DMS114 treated with DMSO at 0.1 percent for 48 hours (cell line): Measurements from ENCODE around the gene AARS2.
"Not testable (repeated sequence)": the region's sequence is repeated elsewhere in the genome, so short reads cannot be mapped to it uniquely, and the experiment has no call there.

Experiments
- DNase-seq: peaks from one replicate; lab custom pipeline; 2025; ENCODE audit not compliant: unreplicated experiment; lab: John Stamatoyannopoulos, UW

AARS2 gene

DNA sequence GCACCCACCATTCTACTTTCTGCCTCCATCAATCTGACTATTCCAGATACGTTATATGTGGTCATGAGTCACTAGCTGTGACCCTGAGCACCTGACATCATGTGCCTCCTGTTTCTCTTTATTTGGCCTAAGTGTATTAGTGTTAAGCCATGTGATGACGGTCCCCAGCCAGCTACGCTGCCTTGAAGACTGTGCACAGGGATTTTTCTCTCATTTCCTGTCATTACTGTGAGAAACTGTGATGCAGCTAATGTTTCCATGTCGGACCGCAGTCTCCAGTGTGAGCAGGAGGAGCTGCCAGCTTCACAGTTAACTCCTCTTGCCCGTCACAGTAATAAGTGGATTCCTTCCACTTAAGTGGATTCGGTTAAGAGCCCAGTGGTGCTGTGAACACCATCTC is 19.4 kb upstream of the AARS2 start:
- no peak for DNase-seq

- DNase-seq = no peak
Observed at GRCh38 chr6:44329858-44330257, 16.7 kb upstream of the AARS2 start.

- DNase-seq = not testable (repeated sequence)
Observed at GRCh38 chr6:44328203-44328602, 15.1 kb upstream of the AARS2 start.

GRCh38 chr6:44327760-44328159 is 14.6 kb upstream of the AARS2 start:
- no peak for DNase-seq

DNA sequence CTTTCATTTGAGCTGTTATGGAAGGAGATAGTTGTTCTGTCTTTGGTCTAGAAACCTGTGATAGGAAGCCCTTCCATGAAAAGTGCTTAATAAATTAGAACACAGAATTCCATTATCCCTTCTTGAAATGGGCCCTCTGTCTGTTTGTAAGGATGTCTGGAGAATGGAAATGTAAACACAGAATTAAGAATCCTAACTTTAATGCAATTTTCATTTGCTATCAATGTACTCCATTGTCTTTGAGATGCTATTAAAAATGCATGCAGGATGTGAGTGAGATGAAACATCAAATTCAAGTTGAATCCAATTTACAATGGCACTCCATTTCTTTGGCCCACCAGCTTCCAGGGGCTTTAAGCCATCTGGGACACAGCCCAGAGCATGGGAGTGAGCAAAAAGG is 13.9 kb upstream of the AARS2 start:
- no peak for DNase-seq

GRCh38 chr6:44321210-44321609 is 8.1 kb upstream of the AARS2 start:
- DNase-seq = no peak

DNA sequence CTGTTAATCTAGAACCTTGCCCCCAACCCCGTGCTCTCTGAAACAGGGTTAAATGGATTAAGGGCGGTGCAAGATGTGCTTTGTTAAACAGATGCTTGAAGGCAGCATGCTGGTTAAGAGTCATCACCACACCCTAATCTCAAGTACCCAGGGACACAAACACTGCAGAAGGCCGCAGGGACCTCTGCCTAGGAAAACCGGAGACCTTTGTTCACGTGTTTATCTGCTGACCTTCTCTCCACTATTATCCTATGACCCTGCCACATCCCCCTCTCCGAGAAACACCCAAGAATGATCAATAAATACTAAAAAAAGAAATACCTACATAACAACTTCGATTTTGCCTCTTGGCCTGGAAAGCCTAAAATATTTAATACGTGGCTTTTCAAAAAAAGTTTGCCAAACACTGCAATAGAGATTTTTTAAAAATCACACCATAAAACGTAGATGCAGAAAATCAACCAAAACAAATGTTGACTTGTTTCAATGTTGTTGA is 4.0 kb upstream of the AARS2 start:
- DNase-seq = not testable (repeated sequence)

GRCh38 chr6:44316481-44316880 is 3.3 kb upstream of the AARS2 start:
- DNase-seq = no peak

- DNase-seq = no peak
Observed at GRCh38 chr6:44315951-44316350, 2.8 kb upstream of the AARS2 start.

DNA sequence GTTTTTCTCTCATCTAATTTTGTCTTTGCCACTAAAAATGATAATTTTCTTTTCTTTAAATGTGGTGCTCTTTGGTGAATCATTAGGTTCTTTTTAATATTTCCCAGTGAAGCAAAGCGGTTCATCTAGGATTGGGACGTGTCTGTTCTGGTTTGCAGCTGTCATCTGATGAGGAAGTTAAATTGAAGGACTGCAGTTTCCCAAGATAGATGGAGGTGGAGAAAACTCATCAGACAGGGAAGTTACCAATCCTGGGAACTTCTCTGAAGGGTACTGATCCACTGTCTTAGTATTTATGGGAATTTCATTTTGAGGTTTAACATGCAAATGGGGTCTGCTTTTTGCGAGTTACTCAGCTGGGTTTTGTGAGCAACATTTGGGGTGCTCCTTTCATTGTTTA is 2.4 kb upstream of the AARS2 start:
- no peak for DNase-seq

DNA sequence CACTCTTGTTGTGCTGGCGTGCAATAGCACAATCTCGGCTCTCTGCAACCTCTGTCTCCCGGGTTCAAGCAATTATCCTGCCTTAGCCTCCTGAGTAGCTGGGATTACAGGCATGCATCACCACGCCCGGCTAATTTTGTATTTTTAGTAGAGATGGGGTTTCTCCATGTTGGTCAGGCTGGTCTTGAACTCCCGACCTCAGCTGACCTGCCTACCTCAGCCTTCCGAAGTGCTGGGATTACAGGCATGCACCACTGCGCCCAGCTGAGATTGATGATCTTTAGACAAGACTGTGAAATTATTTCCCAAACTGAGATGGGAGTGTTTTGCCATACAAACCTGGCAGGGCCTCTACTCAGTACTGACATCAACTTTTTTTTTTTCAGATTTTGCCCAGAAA is 1.5 kb upstream of the AARS2 start:
- not testable (repeated sequence) for DNase-seq

DNA sequence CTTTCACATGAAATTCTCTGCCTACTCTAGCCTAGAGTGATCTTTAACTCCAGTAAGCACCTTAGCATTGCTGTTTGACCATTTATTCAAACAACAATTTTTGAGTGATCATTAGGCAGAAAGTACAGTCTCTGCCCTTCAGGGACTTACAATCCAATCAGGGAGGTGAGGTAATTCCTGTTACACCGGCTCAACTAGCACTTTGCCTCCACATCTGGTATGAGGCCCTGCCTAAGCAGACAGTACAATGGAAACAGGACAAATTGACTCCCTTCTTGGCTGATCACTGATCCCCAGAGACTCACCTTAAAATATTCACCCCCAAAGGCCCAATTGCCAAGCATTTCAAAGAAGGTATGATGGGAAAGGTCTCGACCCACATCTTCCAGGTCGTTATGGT is 1.4 kb downstream of the AARS2 start:
- no peak for DNase-seq

GRCh38 chr6:44311304-44311703 is 1.8 kb downstream of the AARS2 start:
- DNase-seq = no peak

- no peak for DNase-seq
Observed at GRCh38 chr6:44310241-44310640, 2.9 kb downstream of the AARS2 start.

- no peak for DNase-seq
Observed at GRCh38 chr6:44309631-44310030, 3.5 kb downstream of the AARS2 start.

DNA sequence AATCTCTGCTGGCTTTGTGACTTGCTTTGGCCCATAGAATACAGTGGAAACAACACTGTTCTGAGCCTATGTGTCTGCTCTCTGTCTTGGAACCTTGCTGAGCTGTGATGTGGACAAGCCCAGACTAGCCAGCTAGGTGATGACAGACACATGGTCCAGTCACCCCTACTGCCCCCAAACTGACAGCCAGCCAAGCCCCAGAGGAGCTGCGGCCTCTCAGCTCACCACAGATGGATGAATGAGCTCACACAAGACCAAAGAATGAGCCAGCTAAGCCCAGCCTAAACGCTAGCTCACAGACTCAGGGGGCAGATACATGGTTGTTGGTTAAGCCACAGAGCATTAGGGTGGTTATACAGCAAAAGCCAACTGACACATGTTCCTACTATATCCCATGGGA is 4.1 kb downstream of the AARS2 start:
- DNase-seq = no peak

GRCh38 chr6:44307217-44307616 is 5.9 kb downstream of the AARS2 start:
- DNase-seq = no peak

DNA sequence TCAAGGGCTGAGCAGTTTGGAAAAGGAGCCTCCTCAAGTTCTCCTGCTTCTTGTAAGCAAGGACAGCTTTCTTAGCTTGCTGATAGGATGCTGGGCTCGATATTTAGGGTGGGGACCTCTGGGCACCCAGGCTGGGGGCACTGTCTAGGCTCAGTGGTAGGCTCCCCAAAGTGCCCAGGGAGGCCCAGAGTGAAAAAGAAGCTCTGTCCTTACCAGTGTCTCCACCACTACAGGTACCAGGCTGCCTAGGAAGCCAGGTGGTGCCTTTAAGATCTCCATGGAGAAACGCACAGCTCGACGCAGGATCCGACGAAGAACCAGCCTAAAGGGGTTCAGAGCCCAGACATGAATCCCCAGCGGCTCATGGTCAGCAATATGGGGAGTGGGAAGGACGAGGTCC is 6.4 kb downstream of the AARS2 start:
- no peak for DNase-seq

- DNase-seq = no peak
Observed at GRCh38 chr6:44305200-44305725, 7.9 kb downstream of the AARS2 start.

DNA sequence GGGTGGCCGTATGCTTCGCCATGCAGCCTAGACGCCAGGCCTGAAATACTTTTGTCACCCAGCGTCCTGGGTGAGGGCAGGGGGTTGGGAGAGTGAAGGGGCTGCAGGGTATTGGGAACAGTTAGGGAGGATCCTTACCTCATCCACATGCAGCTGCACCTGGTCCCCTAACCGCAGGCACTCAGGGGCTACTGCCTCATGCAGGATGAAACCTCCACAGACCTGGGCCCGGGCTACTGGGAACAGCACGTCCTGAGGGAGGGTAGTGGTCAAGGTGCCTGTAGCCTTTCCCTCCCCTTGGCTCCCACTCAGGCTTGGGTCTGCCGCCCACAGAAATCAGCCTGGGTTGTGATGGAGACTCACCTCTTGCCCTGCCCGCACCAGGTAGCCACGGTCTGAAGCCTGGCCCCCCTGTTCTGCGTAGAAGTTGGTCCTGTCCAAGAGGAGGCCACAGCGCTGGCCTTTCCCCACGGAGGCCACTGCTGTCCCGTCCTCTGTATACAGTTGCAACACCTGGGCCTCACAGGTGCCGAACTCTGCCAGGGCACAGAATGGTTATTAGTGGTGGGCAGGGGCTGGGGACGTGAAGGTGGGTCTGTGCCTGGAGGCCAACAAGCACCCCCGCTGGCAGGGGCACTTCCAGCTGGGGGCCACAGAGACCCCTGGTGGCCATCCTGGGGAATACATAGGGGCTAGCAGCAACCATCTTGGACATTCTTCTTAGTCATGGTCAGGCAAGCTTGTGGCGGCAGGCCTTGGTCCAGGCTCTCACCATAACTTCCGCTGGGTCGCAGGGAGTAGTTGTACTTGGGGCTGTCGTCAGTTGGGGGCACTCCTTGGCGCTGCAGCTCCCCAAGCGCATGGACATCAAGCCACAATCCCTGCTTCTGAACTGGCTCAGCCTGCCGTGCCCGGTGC is 8.6 kb downstream of the AARS2 start:
- peak; percentile 43 for DNase-seq

- DNase-seq = no peak
Observed at GRCh38 chr6:44303842-44304241, 9.3 kb downstream of the AARS2 start.

- no peak for DNase-seq
Observed at GRCh38 chr6:44302856-44303255, 10.3 kb downstream of the AARS2 start.
